Stimulated activated CD4-positive, alpha-beta T cell treated with anti-CD3 and anti-CD28 coated beads, TNF-alpha, amount 100 ng/mL, for 24 hours (primary cell): Measurements from ENCODE around the gene PTPRE.

Experiments used
- DNase-seq, 3 experiments: peaks; one replicate each; pipeline ENCODE4 v3.0.0-alpha.2; 2020; ENCODE audit warnings: low read depth in 3 of 3

Gene PTPRE

DNA sequence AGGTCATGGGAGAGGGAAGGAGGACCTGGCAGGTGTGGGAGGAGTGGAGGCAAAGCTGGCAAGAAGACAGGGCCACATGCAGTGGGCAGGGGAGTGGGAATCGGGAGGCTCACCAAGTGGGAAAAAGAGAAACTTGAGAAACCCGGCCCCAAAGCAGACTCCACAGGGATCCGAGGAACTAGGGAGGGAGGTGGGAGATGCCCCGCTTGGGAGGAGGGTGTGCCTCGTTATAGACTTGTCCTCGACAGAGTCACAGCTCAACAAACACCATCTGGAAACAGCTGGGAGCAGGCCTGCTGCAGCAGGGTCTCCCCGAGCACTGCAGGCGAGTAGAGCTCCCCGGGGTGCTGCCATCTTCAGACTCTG, 164.5 kb downstream of the PTPRE start:
- no peak for DNase-seq

DNA sequence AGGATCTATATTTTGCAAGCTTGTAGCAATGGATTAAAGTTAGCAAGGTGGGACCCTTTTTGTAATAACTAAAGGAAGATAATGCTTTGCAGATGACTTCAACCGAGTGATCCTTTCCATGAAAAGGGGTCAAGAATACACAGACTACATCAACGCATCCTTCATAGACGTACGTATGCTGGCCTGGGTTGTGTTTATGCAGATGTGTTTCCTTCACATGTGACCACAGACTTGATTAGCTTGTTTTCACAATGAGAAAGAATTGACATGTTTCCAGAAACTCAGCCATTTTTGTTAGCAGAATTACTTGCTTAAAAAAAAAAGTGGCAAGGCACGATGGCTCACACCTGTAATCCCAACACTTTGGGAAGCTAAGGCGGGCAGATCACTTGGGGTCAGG, 165.1 kb downstream of the PTPRE start:
- no peak for DNase-seq

DNA sequence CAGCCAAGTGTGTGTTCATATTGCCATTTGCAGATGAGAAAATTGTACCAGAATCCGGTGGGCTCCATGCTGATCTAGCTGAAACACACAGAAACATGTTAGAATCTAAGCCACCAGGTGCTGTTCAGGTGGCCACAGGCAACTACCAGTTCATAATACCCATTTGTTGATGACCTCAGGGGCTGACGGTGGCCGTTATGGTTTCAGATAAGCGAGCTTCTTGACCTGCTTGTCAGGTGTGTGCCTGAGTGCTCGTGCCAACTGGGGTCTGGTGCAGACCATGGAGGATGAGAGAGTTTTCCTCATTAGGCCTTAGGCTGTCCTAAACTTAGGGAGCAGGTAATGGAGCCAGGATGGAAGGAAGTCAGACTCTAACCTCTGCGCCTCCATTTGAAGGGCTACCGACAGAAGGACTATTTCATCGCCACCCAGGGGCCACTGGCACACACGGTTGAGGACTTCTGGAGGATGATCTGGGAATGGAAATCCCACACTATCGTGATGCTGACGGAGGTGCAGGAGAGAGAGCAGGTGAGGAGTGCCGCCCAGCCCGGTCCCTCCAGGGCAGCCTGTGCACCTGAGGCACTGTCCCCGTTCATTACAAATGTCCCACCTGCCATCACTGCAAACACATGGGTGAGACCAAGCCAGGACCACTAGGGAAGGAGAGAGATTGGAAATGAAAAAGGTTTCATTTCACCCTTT, 166.2 kb downstream of the PTPRE start:
- DNase-seq: no peak

DNA sequence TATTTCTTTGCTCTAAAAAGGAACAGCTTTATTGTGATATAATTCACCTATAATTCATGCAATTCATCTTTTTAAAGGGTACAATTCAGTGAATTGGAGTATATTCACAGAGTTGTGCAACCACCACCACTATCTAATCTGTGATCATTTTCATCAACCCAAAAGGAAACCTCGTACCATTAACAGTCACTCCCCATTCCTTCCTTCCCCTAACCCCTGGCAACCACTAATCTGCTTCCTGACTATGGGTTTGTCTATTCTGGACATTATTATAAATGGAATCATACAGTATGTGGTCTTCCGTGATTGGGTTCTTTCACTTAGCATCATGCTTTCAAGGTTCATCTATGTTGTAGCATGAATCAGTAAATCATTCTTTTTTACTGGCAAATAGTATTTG, 167.0 kb downstream of the PTPRE start:
- DNase-seq: no peak

DNA sequence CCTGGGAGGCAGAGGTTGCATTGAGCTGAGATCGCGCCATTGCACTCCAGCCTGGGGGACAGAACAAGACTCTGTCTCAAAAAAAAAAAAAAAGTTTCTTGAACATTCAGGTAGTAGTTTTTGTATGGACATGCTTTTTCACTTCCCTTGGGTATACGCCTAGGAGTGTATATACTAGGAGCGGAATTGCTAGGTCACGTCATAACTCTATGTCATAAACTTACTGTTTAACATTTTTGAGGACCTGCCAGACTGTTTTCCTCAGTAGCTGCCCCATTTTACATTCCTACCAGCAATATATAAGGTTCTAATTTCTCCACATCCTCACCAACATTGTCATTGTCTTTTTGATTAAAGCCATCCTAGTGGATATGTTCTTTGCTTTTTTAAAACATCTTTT, 167.7 kb downstream of the PTPRE start:
- DNase-seq: no peak

DNA sequence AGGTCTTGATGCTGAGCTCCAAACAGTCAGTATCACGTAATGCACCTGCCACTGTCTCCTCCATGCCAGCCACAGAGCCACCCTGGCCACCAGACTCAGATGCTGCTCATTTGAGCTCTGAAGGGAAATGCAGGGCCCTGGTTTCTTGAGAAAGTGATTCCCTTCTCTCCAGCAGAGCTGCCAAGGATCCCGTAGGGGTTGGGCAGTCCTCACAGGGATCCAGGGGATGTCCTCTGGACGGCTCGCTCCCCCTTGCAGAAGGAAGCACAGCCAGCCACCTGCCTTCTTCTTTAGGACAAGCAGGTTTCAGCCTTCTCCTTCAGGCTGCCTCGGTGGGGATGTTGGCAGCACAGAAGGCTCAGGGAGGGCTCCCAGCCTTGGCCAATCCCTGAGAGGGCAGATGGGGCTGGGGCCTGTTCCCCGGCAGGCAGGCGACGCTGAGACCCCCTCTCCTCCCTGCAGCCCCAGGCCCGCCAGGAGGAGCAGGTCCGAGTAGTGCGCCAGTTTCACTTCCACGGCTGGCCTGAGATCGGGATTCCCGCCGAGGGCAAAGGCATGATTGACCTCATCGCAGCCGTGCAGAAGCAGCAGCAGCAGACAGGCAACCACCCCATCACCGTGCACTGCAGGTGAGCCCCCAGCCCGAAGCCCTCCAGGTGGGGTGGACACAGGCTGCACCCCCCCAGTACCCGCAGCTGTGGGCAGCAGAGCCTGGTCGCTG, 170.4 kb downstream of the PTPRE start:
- no peak for DNase-seq

DNA sequence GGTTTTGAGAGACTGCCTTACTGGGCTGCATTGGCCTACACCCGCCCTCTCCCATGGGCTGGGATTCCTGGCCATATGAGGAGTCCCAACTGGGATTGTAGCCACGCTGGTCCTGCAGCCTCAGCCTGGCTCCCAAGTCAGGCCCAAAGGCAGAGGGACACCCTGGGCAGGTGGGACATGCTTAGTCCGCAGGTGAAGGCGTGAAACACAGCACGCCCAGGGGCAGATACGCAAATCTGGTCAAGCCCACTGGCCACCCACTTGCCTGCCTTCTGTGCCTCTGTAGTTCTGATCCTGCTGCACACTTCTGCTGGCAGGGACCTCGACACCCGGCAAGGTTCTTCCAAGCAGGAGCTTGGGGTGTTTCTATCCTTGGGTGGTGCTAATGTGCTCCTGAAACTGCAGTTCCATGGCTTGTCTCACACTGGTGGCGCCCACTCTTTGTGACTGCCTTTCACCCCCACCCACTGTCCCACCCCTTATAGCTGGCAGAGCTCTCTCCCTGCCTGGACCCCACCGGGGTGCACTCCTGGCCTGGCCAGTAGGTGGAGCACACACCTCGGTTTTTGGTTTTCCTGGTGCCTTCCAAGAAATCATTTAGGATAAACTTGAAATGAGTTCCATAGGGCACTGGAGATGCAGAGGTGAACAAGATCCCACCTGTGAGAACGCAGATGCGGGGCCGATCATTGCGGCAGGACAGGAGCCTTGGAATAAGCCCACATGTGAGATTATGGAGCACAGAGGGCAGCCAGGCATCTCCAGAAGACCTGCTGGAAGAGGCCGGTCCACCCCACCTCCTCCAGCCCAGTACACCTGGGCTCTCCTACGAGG, 171.4 kb downstream of the PTPRE start:
- peak in 1 of 3 experiments; percentile 43 for DNase-seq

DNA sequence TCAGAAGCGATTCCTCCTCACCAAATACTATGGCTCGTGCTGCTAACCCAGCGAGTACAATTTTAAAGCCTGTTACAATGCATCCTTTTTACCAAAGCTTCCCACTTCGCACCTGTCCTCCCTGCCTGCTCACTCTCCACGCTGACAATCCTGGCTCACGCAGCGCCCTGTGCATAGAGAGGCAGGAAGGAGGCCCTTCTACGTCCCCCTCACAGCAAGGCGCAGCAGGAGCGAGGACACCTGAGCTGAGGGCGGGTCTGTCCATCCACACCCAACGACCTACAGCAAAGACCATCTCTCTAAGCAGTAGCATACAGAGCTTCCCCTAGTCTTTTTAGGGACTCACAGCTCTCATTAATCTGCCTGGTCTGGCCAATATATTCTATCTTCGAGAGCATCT, 173.3 kb downstream of the PTPRE start:
- DNase-seq: no peak

DNA sequence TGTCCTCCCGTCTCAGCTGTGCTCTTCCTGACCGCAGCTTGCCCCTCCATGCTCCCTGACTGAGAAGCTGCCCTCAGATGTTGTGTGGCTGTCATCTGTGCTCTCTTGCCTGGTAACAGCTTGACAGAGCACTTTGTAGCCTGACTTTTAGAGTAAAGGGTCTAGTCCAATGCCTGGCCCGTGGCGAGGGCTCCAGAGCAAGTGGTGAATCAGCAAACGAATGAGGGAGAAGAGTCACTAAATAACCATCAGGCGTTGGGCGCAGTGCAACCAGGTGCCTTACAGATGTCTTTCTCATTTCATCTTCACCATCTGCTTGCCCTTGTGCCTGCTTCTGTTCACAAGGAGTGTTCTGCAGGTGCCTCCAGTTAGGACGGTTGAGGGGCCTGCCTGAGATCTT, 173.7 kb downstream of the PTPRE start:
- DNase-seq: no peak

DNA sequence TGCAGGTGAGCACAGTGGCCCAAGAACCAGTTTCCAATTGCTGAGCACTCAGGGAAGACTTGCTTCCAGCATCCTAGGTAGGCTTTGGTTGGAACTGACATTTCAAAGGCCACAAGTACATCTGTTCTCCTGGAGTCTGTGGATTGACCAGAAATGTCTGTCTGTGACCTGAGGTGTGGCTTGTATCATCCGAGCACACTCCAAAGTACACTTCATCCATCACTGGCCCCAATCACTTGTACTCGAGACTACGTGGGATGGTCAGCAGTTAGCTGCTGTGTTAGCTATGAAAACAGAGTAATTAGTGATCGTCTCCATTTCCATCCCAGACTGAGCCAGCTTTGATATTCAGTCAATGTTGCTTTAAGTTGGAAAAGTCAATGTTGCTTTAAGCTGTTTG, 174.3 kb downstream of the PTPRE start:
- DNase-seq: no peak

DNA sequence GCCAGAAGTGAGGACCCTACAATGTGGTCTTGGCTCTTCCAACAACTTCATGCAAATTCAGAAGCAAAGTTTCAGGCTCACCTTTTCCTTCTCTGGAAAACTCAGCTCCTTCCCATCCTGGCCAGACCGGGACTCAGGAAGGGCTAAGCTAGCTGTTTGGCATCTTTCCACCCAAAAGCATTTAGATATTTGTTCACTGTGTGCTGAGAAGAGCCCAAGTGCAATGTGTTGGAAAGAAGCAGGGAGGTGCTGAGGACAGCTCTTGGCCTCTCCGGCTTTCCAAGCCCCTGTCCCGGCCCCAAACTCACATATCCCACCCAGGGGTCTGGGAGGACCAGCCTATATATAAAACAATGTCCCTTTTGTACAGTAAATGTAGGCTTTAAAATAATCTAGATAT, 174.8 kb downstream of the PTPRE start:
- DNase-seq: no peak

DNA sequence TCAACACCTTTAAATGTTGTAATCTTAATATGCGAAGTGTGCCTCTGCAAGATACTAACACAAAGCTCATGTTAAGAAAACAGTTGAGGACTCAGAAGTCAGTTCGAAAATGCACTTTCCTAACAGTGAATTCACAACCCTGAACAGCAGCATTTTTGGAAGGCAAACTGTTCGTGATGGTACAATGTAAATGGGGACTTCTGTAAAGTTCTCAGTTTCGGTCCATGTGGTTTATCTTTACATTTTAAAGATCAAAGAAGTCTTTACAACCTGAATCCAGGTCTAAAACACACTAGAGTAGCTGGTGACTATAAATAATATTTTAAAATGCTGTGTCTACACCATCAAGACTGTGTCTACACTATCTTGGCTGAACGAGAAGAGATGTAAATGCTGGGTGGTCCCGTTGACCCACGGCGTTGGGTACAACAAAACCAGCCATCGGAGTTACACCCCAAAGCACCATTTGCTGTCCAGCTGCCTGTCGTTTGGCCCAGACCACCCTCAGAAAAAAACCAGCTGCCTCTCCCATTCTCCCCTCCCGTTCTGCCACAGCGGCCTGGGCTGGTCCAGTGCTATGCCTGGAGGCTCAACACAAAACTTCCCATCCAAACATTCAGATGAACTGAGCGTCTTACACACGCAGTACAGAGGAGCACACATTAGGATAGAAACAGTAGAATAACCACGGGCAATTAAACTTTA, 176.4 kb downstream of the PTPRE start:
- DNase-seq: no peak

DNA sequence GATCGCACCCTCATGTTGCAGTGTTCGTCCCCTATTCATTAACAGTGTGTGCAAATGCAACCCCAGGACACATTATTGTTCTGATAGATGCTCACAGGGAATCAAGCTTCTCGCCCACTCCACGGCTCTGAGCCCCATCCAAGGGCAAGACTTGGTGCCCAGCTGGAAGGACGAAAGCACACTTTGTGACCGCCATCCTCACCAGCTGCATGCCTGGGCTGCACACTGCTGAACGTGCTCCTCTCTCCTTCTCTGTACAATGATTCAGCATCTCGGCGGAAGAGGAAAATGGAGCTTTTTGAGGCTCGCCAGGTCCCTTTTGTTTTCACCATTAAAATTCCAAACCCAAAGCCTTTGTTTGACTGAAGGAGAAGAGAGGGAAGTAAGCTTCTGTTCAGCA, 177.5 kb downstream of the PTPRE start:
- DNase-seq: no peak

DNA sequence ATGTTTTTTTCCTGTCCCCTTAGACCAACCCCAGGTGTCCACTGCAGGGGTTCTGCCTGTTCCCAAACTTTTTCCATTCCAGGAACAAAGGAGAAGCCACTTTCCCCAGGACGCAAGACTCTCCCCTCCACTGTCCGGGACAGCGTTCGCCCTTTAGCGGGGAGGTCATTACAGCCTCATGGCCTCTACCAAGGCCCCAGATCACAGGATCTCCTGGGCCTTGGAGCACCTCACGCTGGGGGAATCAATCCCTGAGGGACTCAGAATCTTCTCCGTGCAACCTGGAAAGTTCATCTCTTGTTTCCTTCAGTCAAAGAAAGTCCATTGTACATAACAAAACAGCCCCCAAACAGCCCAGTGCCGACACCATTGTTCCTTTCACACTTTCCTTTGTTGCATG, 178.1 kb downstream of the PTPRE start:
- no peak for DNase-seq

DNA sequence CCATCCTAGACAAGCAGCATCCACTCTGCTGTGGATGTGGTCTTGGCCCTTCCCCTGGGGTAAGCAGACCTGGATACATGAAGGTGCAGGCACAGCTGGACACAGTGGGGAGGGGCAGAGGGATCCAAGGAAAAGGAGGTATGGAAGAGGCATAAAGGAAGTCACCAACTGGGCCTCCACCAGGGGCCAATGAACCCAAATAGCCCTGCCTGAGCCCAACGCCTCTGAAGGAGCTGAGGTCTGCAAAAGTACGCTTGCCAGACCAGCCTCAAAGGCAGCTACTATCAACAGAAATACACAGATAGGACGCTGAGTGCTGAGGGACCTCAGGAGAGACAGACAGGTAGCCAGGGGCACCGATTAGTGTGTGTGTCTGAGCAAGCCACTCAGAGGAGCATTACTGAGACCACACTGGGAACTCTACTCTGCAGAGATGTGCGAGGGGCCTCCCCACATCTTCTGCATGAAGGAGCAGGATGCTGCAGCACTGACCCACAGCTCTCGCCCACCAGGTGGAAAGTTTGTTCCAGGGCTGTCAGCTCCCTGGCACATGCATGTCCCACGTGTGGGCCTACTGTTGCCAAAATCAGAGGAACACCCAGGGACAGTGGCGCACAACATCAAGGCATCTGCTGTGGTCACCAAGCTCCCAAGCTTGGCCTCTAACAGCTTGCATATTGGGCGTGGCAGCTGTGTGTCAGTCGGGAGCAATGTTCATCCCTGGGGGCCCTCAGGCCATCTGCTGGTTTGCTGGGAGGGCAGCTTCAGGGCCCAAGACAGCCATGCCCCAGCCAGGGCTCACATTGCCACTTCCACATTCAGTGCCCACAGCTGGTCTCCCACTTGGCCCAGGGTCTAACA, 179.3 kb downstream of the PTPRE start:
- no peak for DNase-seq

DNA sequence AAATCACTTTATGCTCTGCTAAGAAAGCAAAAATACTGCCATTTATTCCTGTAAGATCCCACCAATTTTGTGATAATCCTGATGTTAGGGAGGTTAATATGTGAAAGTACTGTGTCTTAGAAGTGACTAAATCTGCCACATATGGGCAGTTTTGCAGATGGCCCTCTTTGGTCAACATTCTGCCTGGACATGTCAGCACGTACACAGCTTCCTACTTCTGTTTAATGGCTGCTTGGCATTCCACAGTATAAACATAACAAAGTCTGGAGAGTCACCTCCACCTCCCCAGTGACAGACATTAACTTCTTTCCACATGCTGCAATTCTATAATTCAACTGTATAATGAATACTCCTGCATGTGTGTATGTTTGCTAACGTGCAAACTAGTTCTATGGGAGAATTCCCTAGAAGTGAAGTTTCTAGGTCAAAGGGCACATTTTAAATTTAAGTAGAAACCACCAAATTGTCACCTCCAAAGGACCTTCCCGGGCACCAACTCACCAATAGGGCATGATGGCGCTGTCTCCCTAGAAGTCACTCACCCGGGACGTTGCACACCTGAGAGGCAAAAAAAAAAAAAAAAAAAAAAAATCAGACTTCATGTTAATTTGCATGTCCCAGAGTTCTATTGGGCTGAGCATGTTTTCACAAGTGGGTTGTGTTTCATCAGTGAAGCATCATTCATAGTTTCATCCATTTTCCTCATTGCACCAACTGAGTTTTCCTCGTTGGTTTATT, 180.4 kb downstream of the PTPRE start:
- DNase-seq: no peak

DNA sequence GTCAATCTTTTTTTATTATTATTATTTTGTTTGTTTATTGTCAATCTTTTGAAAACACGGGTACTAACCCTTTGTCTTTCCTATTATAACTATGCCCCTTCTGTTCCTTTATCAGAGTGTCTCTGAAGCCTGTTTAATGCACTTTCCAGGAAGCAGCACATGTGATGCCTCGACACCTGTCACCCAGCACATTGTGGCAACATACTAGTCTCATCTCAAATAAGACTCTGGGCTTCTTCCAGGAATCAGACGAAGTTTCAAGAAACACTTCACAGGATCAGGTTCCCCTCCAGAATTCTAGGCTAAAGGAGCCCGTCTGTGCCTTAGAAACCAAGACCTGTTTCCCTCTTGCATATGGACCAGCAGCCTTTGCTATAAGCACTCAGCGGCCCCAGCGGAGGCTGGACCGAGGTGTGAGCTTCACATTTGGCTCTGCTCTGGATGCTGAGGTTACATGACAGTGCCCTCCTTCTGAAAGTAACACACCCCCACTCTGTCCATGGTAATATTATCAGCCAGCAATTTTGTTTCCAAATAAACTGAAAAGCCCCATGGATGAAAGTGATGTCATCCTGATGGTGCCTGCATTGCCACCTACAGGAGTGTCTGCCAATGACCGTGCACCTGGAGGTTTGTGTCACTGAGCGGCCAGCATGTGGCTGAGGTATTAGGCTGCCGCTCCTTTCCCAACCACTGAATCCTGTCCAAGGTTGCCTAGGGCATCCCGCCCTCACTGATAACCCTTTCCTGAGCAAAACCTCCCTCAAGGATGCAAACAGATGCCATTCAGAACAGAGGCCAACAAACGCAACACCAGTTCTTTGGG, 181.2 kb downstream of the PTPRE start:
- DNase-seq: no peak

DNA sequence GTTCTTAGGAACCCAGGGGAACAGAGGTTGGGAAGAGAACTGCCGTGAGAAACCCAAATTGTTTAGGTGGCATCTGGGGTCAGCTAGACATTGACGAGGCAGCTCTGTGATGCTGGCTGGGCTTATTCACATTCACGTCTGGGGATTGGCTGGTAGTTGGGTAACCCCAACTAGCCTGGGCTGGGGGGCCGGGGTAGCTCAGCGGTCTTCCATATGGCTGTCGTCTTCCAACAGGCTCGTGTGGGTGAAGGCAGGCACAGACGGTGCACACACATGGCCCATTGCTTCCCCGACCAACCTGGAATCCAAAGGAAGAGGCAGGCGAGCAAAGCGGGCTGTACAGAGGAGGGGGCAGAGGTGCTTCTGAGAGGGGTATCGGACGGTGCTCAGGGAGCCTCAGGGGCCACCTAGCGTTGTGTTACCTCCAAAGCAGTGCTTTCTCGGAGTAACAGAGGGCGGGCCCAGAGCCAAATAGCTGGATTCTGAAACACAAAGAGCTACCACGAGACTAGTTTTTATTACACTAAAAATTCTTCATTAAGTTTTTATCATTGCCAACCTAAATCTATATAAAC, 184.8 kb downstream of the PTPRE start:
- DNase-seq: no peak

DNA sequence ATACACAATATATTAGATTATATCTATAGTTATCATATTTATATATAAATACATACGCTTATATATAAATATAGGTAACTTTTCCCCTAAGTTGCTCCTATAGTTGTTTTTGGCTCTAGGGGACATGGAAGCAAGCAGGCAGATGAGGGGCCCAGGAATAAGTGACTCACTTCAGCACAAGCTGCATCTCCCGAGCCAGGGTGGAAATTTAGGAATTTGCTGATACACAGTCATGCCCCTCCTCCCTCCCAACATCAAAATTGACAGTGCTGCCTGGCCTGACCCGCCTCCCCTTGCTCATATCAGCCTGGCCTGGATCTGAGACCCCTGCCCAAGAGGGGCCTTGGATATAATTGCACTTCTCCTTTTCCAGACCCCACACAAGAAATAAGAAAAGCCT, 185.6 kb downstream of the PTPRE start:
- DNase-seq: no peak
